GM12872 (cell line): ENCODE data around the gene LRMDA.

Experiments used
- CTCF ChIP-seq: IDR thresholded peaks from 3 replicates; pipeline ENCODE4 v1.5.1; 2011; ENCODE audit warnings: low read depth, mild to moderate bottlenecking, low read length, moderate library complexity; ENCODE audit not compliant: insufficient read depth

LRMDA gene

DNA sequence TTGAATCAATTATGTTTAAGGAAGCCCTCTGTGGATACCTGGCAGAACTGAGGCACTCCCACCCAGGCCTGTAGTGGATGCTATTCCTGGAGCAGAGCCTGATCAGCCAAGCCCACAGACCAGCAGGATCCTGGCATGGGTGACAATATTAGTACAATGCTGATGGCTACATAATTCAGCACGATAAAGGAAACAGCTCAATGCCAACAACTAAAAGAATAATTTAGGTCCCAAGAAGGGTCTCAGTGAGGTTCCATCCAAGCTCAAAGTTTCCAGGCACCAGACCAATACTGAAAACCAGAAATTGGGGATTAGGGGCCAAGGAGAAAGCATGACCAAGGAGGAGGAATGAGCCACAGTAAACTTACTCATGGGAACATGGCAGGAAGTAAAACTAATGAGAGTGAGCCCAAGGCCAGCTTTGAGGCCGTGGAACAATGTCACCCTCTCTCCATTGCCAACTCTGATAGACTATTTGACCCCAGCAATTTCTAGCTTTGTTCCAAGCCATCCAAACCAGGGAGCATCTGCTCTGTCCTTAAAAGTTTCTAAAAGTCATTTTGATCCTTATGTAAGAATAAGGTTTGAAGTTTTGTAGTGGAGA, 1123.7 kb downstream of the LRMDA start:
- TF ChIP-seq CTCF, result no peak

GRCh38 chr10:76557366-76557765, 1125.9 kb downstream of the LRMDA start:
- no peak for TF ChIP-seq CTCF

DNA sequence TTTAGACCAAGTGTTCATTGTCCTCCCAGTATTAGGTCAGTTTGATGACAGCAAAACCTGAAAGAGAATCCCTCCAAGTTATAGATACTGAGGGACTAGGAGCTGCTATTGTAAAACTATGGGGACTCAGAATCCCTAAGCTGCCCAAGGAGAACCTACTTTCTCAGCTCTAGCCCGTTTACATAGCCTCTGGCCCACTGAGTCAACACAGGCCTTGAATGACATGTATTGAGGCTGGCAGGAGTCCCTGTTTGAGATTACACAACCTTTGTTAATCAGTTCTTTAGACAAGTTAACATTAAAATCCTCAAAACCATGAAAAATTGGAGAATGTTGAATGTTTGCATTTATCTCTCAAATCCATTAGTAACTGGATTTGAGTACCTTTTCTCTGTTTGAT, 1127.2 kb downstream of the LRMDA start:
- no peak for TF ChIP-seq CTCF

GRCh38 chr10:76558996-76559891, 1127.8 kb downstream of the LRMDA start:
- no peak for TF ChIP-seq CTCF

DNA sequence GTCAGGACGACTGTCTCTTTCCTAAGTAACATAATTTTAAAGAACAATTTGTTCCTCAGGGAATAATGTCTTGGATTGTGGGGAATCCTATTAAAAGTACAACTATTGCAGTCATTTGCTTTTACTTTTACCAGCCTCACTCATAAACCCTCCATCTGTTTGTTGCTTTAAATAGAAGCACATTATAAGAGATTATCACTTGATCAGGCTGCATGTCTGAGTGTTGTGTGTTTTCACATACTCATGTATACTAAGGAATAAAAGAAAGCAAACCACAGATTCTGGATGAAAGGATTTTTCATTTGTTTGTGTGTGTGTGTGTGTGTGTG, 1128.4 kb downstream of the LRMDA start:
- TF ChIP-seq CTCF, result no peak

DNA sequence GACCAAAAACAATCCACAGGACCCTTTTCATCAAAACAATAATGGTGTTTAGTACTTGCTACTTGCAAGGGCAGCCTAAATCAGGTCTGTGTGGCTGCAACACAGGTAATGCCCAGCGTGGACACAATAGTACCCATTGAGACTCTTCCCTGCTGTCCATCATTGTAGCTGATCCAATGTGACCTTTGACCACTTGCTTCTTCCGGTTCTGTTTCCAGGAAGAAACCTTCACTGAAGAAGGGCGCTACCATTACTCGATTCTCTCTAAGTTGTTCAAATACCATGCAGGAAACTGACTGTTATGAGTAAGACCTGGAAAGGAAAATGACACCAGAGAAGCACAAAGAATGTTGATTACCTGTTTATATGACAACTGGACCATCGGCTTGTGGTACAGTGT, 1128.9 kb downstream of the LRMDA start:
- no peak for TF ChIP-seq CTCF

GRCh38 chr10:76563286-76563685, 1131.9 kb downstream of the LRMDA start:
- TF ChIP-seq CTCF, result no peak
